NCI-H526 (cell line): ENCODE data around the gene ALOXE3.
"Not testable (repeated sequence)": the region's sequence is repeated elsewhere in the genome, so short reads cannot be mapped to it uniquely, and the experiment has no call there.

ENCODE experiments used
- DNase-seq, 2 experiments: peaks; one replicate each; lab custom pipeline; 2025; lab: John Stamatoyannopoulos, UW

ALOXE3 gene

GRCh38 chr17:8122422-8122923 lies 4.2 kb upstream of the ALOXE3 start:
- DNase-seq = peak in 1 of 2 experiments; percentile 26

DNA sequence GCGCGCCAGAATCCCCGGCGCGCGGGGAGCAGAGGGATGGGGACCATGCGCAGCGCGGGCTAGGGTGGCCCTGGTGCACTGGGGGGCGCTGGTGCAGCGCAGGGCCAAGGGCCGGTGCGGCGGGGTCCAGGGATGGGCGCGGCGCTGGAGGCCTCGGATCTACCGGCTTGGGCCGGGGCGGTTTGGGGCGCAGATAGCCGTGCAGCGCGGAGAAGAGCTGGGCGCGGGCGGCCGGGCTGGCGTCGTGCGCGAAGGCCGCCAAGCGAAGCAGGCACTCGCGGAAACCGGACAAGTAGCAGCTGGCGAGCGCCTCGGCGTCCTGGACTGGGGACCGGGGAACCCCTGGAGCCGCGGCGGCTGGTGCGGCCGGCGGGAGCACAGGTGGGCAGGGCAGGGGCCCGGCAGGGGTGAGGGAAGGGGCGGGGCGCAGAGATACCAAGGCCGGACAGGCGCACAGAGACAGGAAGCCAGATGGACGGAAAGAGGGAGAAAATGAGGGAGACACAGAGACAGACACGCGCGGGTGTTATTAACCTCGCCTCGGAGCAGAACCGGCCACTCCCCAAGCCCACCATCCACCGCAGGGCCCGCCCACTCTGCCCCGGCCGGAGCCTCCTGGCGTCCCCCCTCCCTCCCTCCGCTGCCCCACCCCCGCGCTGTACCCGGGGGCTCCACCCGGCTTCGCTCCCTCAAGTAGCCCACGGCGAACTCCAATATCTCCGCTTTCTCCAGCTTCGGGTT lies 3.5 kb upstream of the ALOXE3 start:
- peak in 1 of 2 experiments; percentile 79 for DNase-seq

- DNase-seq = no peak
These were observed 3.0 kb upstream of the ALOXE3 start for GRCh38 chr17:8121407-8121680.

DNA sequence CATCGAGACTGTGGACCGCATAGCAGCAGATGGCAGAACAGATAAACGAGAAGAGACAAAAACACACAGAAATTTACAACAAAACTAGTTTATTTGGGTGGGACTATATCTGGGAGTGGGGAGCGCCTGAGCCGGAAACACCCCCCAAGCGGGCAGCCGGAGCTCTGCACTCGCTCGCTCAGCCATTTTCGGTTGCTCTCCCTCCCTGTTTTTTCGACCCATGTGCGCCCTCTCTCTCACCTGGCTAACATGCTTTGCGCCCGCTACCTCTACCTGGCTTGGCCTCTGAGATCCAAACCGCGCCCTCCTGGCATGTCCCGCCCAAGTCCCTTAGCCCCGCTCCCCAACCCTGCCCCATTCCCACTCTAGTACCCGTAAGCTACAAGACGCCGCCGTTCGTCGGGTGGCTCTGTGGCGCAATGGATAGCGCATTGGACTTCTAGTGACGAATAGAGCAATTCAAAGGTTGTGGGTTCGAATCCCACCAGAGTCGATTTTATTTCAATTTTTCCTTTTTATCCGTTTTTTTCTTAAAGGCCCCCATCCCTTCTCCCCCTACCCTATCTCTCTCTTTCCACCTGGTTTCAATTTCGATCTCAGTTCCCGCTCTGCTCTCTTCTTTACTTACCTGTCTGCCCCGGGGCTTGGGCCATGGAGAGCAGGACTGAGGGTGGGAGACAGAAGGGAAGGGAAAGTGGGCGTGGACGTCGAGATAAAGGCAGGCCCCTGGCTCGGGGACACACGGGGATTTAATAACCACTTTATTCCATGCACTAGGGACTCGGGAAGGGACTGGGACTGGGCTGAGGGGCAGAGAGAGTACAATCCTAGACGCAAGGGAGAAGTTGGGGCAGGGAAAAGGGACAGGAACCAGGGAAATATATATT lies 2.4 kb upstream of the ALOXE3 start:
- peak; percentile 62 to 81 for DNase-seq

- peak; percentile 81 to 84 for DNase-seq
These were observed 1.5 kb upstream of the ALOXE3 start for GRCh38 chr17:8119581-8120519.

DNA sequence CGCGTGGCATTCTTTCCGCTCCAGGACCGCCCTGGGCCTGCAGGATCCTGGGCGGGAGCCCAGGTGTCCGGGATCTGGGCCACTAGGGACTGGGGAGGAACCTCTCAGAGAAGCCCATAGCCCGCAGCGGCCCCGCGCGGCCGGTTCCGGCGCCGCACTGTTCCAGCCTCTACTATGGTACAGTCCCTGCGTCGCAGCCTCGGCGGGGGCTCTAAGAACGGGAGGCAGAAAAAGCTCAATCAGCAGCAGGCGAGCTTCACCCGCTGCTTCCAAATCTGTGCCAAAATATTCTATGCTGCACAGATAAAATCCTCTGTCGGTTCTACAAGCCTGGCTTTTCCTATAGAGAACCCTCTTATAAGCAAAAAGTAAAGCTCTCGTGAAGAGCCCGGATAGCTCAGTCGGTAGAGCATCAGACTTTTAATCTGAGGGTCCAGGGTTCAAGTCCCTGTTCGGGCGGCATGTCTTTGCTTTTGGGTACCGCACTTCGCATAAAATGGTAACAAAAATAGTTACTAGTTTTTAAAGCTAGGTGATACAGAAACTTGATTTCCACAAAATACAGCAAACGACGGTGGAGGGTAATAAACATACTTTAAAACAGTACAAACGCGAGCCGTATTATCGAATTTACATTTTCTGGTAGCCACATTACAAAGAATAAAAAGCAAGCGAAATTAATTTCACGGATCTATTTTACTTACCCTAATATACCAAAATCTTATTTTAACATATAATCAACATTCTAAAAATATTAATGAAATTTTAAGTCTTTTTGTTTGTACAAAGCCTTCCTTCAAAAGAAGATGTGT lies 661 bp upstream of the ALOXE3 start:
- DNase-seq = peak; percentile 42 to 87

DNA sequence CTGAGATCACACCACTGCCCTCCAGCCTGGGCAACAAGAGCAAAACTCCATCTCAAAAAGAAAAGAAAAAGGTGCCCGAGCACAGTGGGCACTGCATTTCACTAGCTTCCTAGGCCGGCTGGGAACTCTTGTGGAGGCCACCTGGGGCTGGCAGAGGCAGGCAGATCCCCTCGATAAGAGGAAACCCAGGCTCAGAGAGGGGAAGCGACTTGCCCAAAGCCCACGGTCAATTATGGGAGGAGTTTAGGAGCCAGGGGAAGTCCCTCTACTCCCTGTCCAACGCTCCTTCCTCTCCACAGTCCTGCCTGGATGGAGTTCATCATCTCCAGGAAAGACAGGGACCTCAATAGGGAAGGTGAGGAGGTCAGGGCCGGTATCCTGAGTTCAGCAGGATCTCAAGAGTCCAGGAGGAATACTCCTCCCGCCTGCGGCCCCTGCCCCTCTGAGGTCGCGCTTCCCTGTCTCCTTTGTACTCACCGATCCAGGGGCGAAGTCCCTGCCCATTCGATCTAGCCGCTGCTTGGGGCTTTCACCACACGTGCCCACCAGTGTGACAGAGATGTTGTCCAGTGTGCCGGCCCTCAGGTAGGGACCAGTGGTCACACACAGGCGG lies 841 bp downstream of the ALOXE3 start:
- peak in 1 of 2 experiments; percentile 2 for DNase-seq

- DNase-seq = no peak
These were observed 1.5 kb downstream of the ALOXE3 start for GRCh38 chr17:8116776-8117175.

DNA sequence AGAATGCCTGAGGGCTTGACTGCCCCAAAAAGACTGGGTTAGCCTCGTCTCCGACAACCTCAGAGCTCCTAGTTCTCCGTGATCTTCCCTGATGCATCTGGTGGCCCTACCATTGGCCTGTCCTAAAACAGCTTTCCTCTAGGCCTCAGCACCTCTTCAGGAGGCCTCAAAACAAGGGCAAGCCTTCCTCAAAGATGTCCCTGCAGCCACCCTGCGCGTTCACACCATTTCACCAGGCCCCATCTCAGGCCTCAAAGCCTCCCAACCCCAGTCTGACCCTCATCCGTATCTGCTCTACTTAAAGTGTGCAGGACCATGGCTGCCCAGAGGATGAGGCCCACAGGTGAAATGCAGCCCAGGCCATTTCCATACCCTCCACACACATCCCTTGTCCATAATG lies 7.4 kb downstream of the ALOXE3 start:
- no peak for DNase-seq

- DNase-seq = no peak
These were observed 7.9 kb downstream of the ALOXE3 start for GRCh38 chr17:8110456-8110804.

DNA sequence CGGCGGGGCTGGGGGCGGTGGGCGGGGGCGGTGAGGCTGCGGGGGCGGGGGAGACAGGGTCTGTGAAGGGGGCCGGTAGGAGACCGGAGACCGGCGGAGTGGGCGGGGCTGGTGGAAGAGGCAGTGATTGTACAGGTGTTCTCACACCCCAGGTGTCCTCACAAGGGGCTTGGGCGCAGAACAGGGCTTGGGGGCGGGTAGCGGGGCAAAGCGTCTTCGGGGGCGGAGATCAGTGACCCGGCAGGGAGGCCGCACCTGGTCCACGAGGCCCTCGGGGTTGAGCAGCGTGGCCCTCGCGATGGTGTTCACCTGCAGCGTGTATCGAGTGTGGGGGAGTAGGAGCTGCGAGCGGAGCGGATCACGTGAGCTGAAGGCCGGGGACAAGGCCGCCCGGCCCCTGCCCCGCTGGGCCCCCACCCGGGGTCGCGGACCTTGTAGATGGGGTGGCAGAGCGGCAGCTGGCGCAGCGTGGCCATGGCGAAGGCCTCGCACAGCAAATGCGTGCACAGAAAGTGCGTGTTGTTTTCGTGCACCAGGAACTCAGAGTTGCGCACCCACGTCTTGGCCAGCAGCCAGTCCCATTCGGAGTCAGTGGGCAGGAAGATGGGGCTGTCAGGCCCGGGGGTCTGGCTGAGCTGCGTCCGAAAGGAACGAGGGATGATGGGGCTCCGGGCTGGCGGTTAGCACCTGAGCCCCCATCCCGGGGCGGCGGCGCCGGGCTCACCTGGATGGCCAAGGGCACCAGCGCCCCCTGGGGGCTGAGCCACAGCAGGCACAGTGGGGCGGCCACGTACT lies 8.5 kb downstream of the ALOXE3 start:
- peak; percentile 20 to 73 for DNase-seq

- DNase-seq = no peak
These were observed 9.2 kb downstream of the ALOXE3 start for GRCh38 chr17:8108972-8109660.

- DNase-seq = not testable (repeated sequence)
These were observed 11.3 kb downstream of the ALOXE3 start for GRCh38 chr17:8106980-8107379.

DNA sequence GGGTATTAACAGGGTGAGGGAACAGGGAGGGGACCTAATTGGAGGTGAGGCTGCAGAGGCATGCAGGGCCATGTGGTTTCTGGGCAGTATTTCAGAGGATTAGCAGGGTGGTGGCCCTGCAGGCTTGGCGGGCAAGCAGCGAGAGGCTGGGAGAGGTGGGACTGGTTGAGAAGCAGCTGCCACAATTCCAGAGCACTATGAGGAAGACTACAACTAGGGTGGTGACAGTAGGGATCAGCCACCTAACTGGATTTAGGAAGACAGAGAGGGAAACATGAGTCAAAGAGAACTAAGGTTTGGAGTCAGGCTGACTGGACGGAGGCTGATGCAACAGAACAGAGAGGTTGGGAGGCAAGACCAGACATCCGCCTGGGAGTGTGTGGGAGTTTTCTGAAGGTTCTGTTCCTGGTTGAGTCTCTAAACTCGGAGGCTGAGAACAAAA lies 12.3 kb downstream of the ALOXE3 start:
- DNase-seq = no peak

DNA sequence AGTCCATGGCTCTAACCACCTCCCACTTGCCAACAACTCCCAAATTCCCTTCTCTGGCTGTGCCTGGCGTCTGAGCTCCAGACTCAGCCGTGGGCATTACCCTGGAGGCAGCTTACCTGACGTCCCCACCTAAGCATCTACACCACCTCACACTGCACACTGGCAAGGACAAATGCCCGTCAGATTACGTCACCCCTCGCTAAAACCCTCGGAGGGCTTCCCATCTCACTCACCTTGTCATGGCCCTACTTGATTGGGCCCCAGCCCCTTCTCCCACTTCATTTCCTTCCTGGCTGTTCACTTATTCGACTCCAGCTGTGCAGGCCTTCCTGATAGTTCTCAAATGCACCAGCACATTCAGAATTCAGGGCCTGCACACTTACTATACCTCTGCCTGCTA lies 13.4 kb downstream of the ALOXE3 start:
- no peak for DNase-seq

GRCh38 chr17:8103549-8103948 lies 14.8 kb downstream of the ALOXE3 start:
- DNase-seq = no peak

- no peak for DNase-seq
These were observed 16.6 kb downstream of the ALOXE3 start for GRCh38 chr17:8101721-8102120.

DNA sequence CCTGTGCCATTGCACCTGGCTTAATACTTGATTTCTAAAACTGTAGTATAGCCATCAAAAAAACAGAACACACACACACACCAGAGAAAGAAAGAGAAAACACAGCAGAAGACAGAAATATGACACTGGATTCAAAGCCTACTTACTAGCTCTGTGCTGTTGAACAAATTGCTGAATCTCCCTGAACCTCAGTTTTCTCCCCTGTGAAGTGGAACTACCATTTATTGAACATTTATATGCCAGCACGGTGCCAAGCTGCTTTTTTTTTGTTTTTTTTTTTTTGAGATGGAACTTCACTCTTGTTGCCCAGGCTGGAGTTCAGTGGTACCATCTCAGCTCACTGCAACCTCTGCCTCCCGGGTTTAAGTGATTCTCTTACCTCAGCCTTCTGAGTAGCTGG lies 17.6 kb downstream of the ALOXE3 start:
- no peak for DNase-seq

DNA sequence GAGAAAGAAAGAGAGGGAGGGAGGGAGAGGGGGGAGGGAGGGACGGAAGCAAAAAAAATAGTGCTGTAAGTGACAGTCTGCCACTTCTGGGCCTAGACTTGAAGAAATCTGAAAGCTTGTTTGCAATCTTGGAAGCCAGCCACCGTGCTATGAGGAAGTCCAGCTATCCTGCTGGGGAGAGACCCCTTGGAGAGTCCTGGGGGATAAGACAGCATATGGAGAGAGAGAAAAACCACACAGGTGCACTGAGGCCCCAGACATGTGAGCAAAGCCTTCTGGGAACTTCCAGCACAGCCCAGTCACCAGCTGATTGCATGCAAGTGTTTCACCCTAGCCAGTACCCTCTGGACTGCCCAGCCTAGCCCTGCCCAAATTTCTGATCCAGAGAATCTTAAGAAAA lies 18.2 kb downstream of the ALOXE3 start:
- no peak for DNase-seq
